GM12872 (cell line): ENCODE results near the gene LPCAT4.

ENCODE experiments used
- CTCF ChIP-seq: IDR thresholded peaks from 3 replicates; pipeline ENCODE4 v1.5.1; 2011; ENCODE audit warnings: low read depth, mild to moderate bottlenecking, low read length, moderate library complexity; ENCODE audit not compliant: insufficient read depth

The LPCAT4 gene

GRCh38 chr15:34348735-34349300 is 18.2 kb downstream of the LPCAT4 start:
- no peak for TF ChIP-seq CTCF

DNA sequence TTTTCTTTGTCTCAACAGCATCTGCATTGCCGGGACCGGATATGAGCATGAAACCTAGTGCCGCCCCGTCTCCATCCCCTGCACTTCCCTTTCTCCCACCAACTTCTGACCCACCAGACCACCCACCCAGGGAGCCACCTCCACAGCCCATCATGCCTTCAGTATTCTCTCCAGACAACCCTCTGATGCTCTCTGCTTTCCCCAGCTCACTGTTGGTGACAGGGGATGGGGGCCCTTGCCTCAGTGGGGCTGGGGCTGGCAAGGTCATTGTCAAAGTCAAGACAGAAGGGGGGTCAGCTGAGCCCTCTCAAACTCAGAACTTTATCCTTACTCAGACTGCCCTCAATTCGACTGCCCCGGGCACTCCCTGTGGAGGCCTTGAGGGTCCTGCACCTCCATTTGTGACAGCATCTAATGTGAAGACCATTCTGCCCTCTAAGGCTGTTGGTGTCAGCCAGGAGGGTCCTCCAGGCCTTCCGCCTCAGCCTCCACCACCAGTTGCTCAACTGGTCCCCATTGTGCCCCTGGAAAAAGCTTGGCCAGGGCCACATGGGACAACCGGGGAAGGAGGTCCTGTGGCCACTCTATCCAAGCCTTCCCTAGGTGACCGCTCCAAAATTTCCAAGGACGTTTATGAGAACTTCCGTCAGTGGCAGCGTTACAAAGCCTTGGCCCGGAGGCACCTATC is 18.9 kb downstream of the LPCAT4 start:
- no peak for TF ChIP-seq CTCF

DNA sequence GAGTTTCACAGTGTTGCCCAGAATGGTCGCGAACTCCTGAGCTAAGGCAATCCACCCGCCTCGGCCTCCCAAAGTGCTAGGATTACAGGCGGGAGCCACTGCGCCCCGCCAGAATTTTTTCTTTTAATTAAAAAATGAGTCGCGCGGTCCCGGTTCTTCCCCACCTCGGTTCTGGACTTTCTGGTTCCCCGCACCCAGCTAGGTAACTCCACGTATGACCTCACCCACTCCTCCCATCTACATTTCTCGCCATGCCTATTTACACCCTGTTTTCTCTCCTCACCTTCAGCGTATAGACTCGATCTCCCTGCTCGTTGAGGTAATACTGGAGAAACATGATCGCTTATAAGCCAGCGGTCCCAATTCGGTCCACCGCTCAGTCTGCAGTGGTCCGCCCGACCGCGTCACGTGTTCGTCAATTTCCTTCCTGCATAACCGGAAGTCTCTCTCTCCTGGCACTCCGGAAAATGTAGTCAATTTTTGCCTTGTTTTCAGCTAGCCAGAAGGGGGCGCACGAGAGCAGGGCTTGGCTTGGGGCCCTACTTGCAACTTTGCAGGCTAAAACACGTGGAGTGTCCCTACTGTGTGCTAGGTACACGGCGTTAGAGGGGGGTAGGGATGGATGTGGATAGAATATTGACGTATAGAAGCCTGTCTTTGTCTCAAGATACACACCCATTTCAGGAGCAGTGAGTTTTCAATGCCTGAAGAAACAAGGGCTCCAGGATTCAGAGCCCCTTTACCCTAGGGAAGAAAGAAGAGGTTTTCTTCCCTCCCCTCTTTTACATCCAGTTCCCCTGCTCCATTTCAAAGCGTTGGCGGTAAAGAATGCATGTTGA is 24.0 kb downstream of the LPCAT4 start, which contains the start of the genes NOP10 and NUTM1:
Gene NOP10, minus strand, starts transcription at position 400 of the 839 bp plus-strand sequence. Its CDS starts 63 bp downstream, at position 337.
Gene NUTM1, plus strand, starts transcription at position 579 of the 839 bp plus-strand sequence. CDS start 382 bp downstream, outside the sequence.
- peak; percentile 94 for TF ChIP-seq CTCF

- TF ChIP-seq CTCF: no peak
Measured at GRCh38 chr15:34341381-34342212, 25.4 kb downstream of the LPCAT4 start.

- no peak for TF ChIP-seq CTCF
Measured at GRCh38 chr15:34339946-34340345, 27.1 kb downstream of the LPCAT4 start.

GRCh38 chr15:34338347-34338746 is 28.6 kb downstream of the LPCAT4 start:
- no peak for TF ChIP-seq CTCF
